HepG2 (cell line): ENCODE results near the gene FAM120B.

Experiments used
- TBP ChIP-seq: sonication (generic); formaldehyde crosslinking; IDR thresholded peaks from 2 replicates; pipeline ENCODE4 v1.5.0; 2020; ENCODE audit warnings: missing genetic modification reagents
- ZNF713 ChIP-seq: sonication (generic); formaldehyde crosslinking; IDR thresholded peaks from 2 replicates; pipeline ENCODE4 v1.4.0; 2020; ENCODE audit warnings: mild to moderate bottlenecking, missing genetic modification reagents

GRCh38 chr6:170355661-170356060 is 49.1 kb downstream of the FAM120B start:
- TF ChIP-seq ZNF713 (CRISPR knock-in tag) (no peak), TBP (no peak)
